GM19240 (cell line): Measurements from ENCODE around the gene PIK3CA.
A peak's percentile ranks its signal among the peaks of the same experiment; 100 is the strongest.
"Not testable (repeated sequence)": the region's sequence is repeated elsewhere in the genome, so short reads cannot be mapped to it uniquely, and the experiment has no call there.

Source experiments
- DNase-seq: peaks from one replicate; pipeline ENCODE4 v3.0.0; 2011; ENCODE audit warnings: low spot score; ENCODE audit not compliant: insufficient read length

PIK3CA gene

DNA sequence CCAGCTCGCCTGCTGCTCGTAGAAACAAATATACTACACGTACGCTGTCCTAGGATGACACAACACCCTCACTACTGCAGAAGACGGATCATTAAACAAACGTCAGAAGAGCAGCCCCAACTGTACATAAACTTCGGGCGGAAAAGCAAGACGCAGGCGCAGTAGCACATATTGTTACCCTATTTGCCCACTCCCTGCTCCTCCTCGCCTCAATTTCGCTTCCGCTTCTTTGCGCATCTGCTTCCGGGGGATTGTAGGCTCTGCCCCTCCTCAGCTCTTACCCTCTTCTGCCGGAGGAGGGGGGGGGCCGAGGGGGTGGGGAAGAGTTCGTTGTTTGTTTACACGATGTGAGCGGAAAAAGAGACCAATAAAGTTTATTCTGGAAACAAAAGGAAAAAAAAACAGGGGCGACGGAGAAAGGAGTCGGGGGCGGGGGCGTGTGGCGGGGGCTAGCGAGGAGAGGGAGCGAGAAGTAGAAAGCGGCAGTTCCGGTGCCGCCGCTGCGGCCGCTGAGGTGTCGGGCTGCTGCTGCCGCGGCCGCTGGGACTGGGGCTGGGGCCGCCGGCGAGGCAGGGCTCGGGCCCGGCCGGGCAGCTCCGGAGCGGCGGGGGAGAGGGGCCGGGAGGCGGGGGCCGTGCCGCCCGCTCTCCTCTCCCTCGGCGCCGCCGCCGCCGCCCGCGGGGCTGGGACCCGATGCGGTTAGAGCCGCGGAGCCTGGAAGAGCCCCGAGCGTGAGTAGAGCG is at the start of gene PIK3CA:
PIK3CA (plus strand) TSS at position 485 of the 743 bp plus-strand sequence. CDS start 50,469 bp downstream, outside the sequence.
- peak; percentile 71 for DNase-seq

DNA sequence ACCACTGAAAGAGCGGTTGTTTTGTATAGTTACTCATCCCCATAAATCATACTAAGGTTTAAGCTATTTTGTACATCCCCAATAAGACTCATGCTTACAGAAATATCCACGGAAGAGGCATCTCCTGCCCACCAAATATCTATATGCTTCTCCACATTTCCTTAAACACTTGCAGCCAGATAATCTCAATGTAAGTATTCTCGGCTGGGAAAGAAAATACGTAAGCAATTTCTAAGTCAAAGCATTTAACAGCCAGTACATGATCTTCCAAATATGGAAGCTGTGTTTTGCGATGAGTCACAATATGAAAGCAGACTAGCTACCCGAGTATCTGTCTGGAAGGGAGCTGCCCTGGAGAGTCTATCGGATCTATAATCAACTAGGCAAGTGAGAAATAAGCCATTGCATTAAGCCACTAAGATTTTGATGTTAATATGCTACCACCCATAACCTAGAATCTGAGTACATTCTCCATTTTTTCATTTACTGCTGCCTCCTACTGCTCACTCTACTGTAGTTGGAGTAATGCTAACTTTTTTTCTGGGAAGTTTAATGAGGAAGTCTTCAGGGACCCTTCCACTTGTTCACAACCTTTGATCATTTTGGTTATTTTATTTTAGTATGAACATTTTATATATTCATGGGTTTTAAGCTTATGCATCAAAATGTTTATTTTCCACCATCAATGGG is 49.6 kb upstream of the PIK3CA start:
- no peak for DNase-seq

DNA sequence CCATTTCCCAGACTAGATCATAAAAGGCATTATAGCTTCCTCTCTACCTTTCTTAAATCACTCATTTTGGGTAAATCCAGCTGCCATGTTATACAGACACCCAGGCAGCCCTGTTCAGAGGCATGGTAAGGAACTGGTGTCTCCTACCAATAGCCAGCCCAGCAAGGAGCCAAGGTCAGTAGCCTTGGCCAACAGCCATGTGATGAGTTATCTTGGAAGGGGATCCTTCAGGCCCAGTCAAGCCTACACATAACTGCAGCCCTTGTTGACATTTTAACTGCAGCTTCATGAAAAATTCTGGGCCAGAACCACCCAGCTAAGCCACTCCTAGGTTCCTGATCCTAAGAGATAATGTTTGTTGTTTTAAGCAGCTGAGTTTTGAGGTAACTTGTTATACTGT is 47.5 kb upstream of the PIK3CA start:
- no peak for DNase-seq

DNA sequence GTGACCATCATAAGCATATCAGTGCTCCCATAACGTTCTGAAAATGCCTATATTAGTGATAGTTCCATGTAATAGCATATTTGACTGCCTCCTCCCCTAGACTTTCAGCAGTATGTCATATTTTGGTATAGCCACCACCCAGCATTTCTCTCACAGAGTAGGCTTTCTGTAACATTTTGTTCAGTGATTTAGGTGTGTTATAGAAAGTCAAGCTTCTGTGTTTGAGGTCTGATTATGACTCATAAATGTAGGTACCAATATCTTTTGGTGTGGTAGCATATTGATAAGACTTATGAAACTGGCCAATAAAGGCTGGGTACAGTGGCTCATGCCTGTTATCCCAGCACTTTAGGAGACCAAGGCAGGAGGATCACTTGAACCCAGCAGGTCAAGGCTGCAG is 42.3 kb upstream of the PIK3CA start:
- DNase-seq: no peak

DNA sequence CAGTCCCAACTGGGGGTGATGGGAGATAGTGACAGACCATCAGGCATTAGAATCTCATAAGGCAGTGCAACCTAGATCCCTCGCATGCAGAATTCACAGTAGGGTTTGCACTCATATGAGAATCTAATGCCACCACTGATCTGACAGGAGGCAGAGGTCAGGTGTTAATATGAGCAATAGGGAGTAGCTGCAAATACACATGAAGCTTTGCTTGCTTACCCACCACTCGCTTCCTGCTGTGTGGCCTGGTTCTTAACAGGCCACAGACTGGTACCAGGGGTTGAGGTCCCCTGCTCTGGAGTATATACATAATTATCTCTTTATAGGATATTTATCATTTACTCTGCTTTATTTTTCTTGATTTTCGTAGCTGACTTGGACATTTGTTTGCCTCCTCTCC is 40.5 kb upstream of the PIK3CA start:
- DNase-seq: no peak

DNA sequence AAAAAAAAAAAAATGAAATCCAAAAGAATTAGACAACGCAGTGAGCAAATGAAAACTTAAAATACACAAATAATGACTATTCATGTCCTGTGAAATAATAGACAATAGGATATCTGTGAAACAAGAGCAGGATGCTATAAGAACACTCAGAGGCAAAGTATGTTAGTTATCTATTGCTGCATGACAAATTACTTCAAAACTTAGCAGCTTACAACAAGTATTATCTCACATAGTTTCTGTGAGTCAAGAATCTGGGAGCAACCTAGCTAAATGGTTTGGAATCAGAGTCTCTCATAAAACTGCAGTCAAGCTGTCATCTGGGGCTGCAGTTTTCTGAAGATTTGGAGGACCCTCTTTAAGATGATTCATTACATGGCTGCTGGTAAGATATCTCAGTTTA is 40.1 kb upstream of the PIK3CA start:
- DNase-seq: no peak

DNA sequence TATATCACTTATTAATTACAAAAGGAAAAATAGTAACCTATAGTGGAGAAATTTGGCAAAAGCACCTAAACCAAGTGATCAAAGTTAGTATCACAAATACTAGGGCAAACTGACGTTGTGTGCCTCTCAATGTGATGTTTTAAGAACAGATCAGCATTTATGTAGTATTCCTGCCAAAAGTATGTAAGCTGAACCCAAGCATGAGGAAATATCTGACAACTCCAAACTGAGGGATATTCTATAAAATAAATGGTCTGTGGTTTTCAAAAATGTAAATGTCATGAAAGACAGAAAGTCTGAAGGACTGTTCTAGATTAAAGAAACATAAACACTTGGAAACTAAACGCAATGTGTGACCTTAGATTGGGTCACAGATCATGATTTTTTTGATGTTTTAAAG is 34.3 kb upstream of the PIK3CA start:
- DNase-seq: no peak

DNA sequence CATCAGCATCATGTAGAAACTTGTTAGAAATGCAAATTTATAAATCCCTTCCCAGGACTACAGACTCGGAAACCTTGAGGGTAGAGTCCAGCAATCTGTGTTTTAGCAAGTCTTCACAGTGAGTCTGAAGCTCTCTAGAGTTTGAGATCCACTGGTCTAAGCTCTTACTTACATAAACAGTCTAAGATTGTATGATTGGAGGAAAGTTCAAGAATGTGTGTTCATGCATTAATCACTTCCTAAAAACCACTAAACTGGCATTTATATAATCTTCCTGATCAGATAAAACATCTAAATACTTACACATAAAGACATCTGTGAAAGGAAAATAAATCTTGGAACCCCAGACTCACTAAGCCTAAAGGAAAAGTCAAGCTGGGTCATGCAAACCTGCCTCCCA is 32.7 kb upstream of the PIK3CA start:
- not testable (repeated sequence) for DNase-seq

DNA sequence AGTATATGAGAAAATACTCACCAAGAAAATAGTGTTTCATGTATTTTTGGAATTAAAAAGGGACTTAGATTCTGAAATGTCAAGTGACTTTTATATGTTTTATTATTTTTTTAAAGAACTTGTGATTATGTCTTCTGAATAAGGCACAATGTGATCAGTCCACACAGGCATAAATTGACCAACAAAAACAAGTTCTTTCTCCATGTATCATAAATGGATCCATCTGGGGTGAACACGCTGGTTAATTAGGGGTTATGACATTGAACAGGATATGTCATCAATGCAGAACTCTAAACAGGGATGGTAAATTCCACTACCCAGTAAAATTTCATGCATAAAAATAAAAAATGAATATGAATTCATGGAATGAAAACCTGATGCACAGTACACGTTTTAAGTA is 31.3 kb upstream of the PIK3CA start:
- DNase-seq: no peak

DNA sequence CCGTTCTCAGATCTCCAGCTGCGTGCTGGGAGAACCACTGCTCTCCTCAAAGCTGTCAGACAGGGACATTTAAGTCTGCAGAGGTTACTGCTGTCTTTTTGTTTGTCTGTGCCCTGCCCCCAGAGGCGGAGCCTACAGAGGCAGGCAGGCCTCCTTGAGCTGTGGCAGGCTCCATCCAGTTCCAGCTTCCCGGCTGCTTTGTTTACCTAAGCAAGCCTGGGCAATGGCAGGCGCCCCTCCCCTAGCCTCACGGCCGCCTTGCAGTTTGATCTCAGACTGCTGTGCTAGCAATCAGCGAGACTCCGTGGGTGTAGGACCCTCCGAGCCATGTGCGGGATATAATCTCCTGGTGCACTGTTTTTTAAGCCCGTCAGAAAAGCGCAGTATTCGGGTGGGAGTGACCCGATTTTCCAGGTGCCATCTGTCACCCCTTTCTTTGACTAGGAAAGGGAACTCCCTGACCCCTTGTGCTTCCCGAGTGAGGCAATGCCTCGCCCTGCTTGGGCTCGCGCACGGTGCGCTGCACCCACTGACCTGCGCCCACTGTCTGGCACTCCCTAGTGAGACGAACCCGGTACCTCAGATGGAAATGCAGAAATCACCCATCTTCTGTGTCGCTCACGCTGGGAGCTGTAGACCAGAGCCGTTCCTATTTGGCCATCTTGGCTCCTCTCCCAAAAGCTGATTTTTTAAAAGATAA is 15.8 kb upstream of the PIK3CA start:
- DNase-seq: not testable (repeated sequence)

DNA sequence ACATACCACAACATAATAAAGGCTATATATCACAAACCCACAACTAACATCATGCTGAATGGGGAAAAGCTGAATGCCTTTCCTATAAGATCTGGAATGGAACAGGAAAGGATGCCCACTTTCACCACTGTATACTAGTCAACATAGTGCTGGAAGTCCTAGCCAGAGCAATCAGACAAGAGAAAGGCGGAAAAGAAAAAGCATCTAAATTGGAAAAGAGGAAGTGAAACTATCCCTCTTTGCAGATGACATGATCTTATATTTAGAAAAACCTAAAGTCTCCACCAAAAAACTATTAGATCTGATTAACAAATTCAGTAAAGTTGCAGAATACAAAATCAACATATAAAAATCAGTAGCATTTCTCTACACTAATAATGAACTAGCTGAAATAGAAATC is 14.6 kb upstream of the PIK3CA start:
- DNase-seq: no peak

DNA sequence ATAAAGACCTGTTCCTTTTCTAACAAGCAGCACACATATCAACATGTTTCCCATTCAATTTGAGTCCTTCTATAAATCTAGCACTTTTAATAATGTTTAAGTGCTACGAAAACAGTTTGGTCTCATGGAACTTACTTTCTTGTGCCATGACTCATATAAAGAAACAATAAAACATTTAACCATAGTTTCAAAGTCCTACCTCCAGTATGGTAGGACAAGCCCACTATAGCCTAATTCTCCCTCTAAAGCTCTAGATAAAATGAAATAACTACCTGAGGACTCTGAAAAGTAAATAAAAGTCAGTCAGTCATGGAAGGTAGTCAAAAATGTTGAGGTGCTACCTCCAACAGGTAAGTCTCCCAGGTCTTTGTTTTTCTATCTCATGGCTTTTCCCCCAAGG is 12.0 kb upstream of the PIK3CA start:
- DNase-seq: no peak

DNA sequence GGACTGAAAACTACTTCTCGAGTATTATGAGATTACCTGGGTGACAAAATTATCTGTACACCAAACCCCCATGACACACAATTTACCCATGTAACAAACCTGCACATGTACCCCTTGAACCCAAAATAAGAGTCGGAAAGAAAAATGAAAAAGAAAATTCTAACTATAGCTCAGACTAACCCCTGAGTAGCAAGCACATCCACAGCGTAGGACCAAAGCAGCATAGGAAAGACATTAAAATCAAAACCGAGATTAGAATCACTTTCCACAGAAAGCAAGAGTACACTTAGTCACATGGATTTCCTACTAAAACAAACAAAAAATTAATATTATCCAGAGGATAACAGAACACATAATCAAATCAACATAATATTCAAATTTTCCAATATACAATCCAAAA is 6.3 kb upstream of the PIK3CA start:
- DNase-seq: no peak

DNA sequence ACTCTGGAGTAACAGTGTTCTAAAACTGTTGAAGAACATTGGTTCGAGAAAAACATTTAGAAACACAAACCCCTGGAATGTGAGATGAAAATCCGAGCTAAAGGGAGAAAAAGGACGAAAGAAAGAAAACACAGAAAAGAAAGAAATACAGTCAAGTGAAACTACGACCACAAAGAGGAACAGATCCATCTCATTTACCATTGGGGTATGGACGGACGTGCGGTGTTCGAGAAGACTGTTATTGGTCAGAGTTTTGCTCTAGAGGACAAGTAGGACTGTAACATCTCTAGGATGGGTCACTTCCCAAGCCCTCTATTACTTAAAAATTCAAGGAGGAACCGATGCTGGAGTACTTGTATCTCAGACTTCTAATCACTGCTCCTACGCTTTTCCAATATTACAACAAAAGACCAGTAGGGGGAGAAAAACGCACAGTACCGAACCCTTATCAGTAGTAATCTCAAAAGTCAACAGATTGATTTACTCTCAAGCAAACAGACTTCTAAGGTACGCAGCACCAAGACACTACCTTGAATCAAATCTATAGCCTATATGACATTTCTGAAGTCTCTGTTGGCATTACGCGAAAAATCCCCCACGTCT is 1.1 kb upstream of the PIK3CA start:
- DNase-seq: no peak

DNA sequence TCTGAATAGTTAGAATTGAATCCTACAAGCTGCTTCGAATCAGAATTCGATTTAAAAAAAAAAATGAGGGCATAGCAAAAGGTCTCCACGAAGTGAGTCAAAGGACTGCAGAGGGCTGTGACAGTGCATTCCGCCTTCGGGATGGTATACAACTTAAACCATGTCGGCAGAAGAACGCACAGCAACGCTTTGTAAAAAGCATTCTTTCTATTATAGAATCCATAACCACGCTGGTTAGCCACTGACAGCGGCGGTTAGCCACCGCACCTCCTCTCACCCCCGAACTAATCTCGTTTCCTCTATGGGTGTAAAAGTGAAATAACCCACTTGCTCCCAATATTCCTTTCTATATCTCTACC is 664 bp upstream of the PIK3CA start:
- no peak for DNase-seq

DNA sequence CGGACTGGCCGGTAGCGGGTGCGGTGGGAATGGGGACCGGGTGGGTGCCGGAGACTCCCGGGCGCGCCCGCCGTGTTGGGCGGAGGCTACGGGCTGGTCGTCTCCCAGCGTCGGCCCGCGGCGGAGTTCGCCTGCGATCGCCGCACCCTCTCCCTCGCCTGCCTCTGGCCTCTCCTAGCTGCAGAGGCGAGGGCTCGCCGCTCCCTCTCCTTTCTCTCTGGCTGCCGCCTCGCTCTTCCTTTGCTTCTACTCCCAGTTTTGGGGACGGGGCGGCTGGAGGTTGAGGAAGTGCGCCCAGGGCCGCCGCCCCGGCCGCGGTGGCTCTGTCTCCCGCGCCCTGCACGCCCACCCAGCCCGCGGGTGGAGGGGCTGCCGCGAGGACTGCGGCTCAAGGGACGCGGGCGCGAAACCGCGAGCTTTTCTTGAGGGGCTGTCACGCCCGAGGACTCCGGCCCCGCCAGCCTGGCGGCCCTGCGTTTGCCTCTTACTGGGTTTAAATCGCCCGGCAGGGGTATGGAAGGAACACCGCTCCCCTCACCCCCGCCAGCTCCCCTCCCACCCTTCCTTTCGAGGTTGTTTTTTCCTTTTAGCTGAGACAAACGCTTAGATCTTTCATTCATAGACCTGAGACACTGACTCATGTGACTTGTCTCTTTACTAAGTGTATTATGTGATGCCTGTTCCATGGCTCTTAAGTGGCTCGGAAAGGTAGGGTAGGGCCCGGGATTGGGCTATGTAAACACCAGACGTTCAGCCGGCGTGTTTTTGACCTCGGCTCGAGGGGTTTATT is 654 bp downstream of the PIK3CA start:
- no peak for DNase-seq

DNA sequence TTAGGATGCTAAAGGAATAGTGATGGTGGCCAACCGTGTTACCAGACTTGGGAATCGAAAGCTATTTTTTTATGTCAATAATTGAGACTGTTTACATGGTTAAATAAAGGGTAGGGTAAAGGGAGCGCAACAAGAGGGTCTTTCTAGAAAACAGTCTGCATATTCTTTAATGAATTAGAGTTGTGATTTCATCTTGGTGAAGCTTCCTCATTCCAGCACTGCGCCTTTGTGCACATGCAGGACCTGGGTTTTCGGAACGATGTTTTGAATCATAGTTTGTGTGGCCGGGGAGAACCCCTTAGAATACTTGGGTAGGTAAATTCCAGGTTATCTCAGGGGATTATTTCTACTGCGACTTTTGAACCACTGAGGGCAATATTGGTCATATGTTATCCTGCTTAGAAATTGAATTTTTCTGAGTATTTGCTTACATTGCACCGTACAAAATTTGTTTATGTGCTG is 1.3 kb downstream of the PIK3CA start:
- no peak for DNase-seq

DNA sequence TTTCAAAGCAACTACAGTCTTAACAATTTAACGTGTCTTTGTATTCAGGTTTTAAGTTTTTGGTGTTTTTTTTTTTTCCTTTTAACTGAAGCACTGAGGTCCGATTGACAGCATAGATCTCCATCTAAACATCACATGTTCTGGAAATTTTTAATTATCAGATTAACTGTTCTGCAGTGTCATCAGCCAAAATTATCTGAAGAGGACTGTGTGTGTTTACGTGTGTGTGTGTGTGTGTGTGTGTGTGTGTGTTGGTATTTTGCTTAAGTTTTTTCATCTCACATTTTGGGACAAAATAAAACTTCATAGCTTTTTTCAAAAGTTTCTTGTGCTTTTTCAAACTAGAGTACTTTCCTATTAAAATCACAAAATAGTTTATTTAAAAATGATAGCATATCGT is 1.8 kb downstream of the PIK3CA start:
- DNase-seq: no peak

DNA sequence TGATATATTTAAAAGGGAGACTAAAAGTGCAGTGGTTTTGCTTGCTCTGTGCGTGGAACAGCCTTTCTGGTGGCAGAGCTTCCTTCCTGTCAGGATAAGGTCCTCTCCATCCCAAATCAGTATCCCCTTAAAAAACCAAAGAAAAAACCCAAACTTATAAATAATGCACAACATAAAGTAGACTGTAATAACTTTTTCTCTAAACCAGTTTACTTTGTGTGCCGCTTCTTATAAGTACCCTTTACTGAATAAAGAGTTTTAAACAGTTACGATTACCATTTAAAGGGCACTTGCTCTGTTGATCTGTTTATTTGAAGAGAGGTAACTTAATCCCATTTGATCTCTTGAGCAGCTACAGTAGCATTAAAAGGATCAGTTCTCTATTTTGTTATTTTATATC is 2.5 kb downstream of the PIK3CA start:
- no peak for DNase-seq

DNA sequence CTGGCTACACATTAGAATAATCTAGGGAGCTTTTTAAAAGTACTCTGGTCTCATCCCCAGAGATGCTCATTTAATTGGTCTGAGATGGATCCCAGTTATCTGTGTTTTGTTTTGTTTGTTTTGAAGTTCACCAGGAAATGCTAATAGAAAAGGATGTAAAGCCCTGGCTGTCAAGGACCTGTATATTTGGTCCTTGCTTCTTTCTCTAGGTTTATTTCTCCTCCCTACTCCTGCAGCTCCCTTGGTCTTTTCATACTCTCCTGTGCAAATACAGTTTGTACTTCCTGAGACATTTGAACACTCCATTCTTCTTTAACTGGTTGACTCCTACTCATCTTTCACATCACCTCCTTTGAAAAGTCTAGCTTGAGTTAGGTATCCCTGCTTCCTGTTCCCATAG is 3.3 kb downstream of the PIK3CA start:
- no peak for DNase-seq

DNA sequence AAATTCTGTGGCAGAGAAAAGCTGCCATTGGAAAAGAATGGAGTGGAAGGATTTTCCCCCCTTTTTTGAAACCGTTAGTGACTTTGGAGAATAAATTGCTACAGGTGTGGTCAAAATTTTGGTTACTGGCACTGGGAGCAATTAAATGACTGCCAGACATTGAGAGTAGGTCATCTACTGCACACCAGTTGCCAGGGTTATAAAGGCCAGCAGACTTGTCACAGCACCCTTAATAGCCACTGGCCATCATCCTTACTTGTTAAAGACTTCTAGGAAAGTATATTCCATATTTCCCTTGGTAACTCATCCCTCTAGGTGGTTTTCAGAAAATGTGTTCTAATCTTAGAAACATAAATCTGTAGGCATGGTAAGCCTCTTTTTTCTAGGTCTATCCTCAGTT is 8.0 kb downstream of the PIK3CA start:
- DNase-seq: no peak
